B cell (primary cell): ENCODE measurements around the gene GRIN2D. TPM values are rescaled to one million over a fixed set of nuclear protein-coding genes. Genes with fewer than 3 reads are reported as not detected.
A peak's percentile ranks its signal among the peaks of the same experiment; 100 is the strongest.

ENCODE experiments used
- ATAC-seq: fragments of 200-7000 bp; cut with Tn5 transposase; one replicate; pipeline ENCODE4 v1.10.0; 2021; ENCODE audit warnings: low read depth, mild to moderate bottlenecking, moderate number of reproducible peaks, moderate library complexity
- CTCF ChIA-PET: fragments of 350-600 bp; sonication (Branson Sonifier 250); formaldehyde crosslinking; loops from one replicate; lab custom pipeline; 2021; ENCODE audit warnings: antibody characterized with exemption, inconsistent platforms; lab: Charles Lee
- POLR2A ChIA-PET: fragments of 350-600 bp; sonication (Branson Sonifier 250); formaldehyde crosslinking; loops from one replicate; lab custom pipeline; 2021; ENCODE audit warnings: antibody characterized with exemption; lab: Charles Lee
- DNase-seq: peaks from one replicate; pipeline ENCODE4 v3.0.0; 2013
- H2AFZ ChIP-seq: 2 replicates; pipeline ENCODE4 v1.6.1; 2012; ENCODE audit warnings: mild to moderate bottlenecking, low read depth, low read length; ENCODE audit not compliant: insufficient read depth, poor library complexity, severe bottlenecking
- H3K27ac ChIP-seq, 2 donors: 1 replicate in 1 of 2; 2 replicates in 1 of 2; pipeline ENCODE4 v1.5.1; 2012 to 2013; ENCODE audit warnings: low read length in 2 of 2, mild to moderate bottlenecking in 2 of 2, moderate library complexity in 1 of 2
- H3K27me3 ChIP-seq, 4 experiments: fragments of 200-600 bp in 1 of 4; sonication (generic) in 1 of 4; replicated peaks in 1 of 4; 1 replicate in 2 of 4; 2 replicates in 2 of 4; pipeline versions ENCODE4 v1.6.1 to v1.7.0; 2013 to 2016; ENCODE audit warnings: low read length in 3 of 4, mild to moderate bottlenecking in 2 of 4, mixed read lengths in 1 of 4, moderate library complexity in 1 of 4; ENCODE audit not compliant: insufficient read depth in 4 of 4, control insufficient read depth in 3 of 4; ENCODE audit errors: control extremely low read depth in 1 of 4
- H3K36me3 ChIP-seq, 2 experiments: replicated peaks in 1 of 2; 1 replicate in 1 of 2; 2 replicates in 1 of 2; pipeline versions ENCODE4 v1.6.1 to v1.7.1; 2013; ENCODE audit warnings: low read length in 1 of 2; ENCODE audit not compliant: insufficient read depth in 2 of 2, control insufficient read depth in 1 of 2; ENCODE audit errors: control extremely low read depth in 1 of 2, extremely low read depth in 1 of 2
- H3K4me1 ChIP-seq, 2 donors: fragments of 200-600 bp in 1 of 2; sonication (generic) in 1 of 2; 1 replicate in 1 of 2; 2 replicates in 1 of 2; pipeline versions ENCODE4 v1.5.1 to v1.6.1; 2013 to 2017; ENCODE audit warnings: low read length in 2 of 2; ENCODE audit not compliant: control insufficient read depth in 2 of 2, insufficient read depth in 2 of 2
- H3K4me2 ChIP-seq: replicated peaks from 2 replicates; pipeline ENCODE3; 2012; ENCODE audit warnings: mild to moderate bottlenecking, low read depth, low read length; ENCODE audit not compliant: poor library complexity, severe bottlenecking
- H3K4me3 ChIP-seq, 5 experiments: fragments of 200-600 bp in 1 of 5; sonication (generic) in 1 of 5; 1 replicate in 3 of 5; 2 replicates in 2 of 5; pipeline versions ENCODE4 v1.5.1 to v1.7.0; 2011 to 2016; ENCODE audit warnings: low read length in 4 of 5, mild to moderate bottlenecking in 4 of 5, low read depth in 2 of 5, control low read depth in 1 of 5, moderate library complexity in 1 of 5; ENCODE audit not compliant: insufficient read depth in 1 of 5; ENCODE audit errors: control extremely low read depth in 1 of 5, extremely low read depth in 1 of 5
- H3K79me2 ChIP-seq: fragments of 200-600 bp; sonication (generic); one replicate; pipeline ENCODE4 v1.6.0; 2016; ENCODE audit warnings: low read length; ENCODE audit not compliant: control insufficient read depth, insufficient read depth
- H3K9ac ChIP-seq: fragments of 200-600 bp; sonication (generic); 2 replicates; pipeline ENCODE4 v1.6.1; 2017; ENCODE audit warnings: mild to moderate bottlenecking, low read length, moderate library complexity
- H3K9me3 ChIP-seq, 3 donors: one replicate each; pipeline versions ENCODE4 v1.6.1 to v1.7.1; 2013; ENCODE audit warnings: low read length in 2 of 3; ENCODE audit not compliant: control insufficient read depth in 2 of 3, insufficient read depth in 1 of 3; ENCODE audit errors: control extremely low read depth in 1 of 3
- H4K20me1 ChIP-seq: 2 replicates; pipeline ENCODE4 v1.6.0; 2012; ENCODE audit warnings: mild to moderate bottlenecking, low read length; ENCODE audit not compliant: insufficient read depth, control insufficient read depth, poor library complexity, severe bottlenecking
- H3K27ac Mint-ChIP-seq: one replicate; pipeline ENCODE4 v1.8.0; 2021; ENCODE audit warnings: mixed read lengths
- H3K27me3 Mint-ChIP-seq: one replicate; pipeline ENCODE4 v1.8.0; 2021; ENCODE audit warnings: mixed read lengths
- H3K4me1 Mint-ChIP-seq: one replicate; pipeline ENCODE4 v1.8.0; 2021; ENCODE audit warnings: mixed read lengths
- H3K4me3 Mint-ChIP-seq: one replicate; pipeline ENCODE4 v1.8.0; 2021; ENCODE audit warnings: mixed read lengths
- H3K9me3 Mint-ChIP-seq: one replicate; pipeline ENCODE4 v1.8.0; 2022; ENCODE audit warnings: mixed read lengths; ENCODE audit not compliant: insufficient read depth
- CTCF ChIP-seq: fragments of 200-600 bp; IDR thresholded peaks from one replicate; pipeline ENCODE4 v1.8.0; 2022; ENCODE audit warnings: antibody characterized with exemption, mild to moderate bottlenecking
- EZH2 ChIP-seq: IDR thresholded peaks from 2 replicates; pipeline ENCODE4 v1.6.1; 2012; ENCODE audit warnings: borderline replicate concordance, low read depth, mild to moderate bottlenecking, moderate library complexity, low read length; ENCODE audit not compliant: insufficient read depth, poor library complexity, severe bottlenecking
- WGBS: methylation state at CpG from one replicate; pipeline ENCODE4 v1.1.5; 2013; ENCODE audit warnings: missing lambda C conversion rate; ENCODE audit not compliant: insufficient coverage; 5-methylcytosine and 5-hydroxymethylcytosine counted together
- intact Hi-C: fragments of 100-400 bp; cut with micrococcal nuclease; formaldehyde crosslinking; loops from one replicate; pipeline ENCODE4 v1.10.0; 2022
- polyA plus RNA-seq: library from polyadenylated mRNA; depleted of rRNA; stranded (reverse); fragments of >200 nt; gene quantifications from 2 replicates; pipeline ENCODE4 v1.2.3, GENCODE V29; 2012
- total RNA-seq, 2 donors: library from RNA; stranded (reverse); fragments of 120-200 nt in 1 of 2; gene quantifications; 1 replicate in 1 of 2; 2 replicates in 1 of 2; pipeline versions ENCODE4 v1.2.3 to v1.2.4, GENCODE V29; 2013 to 2022

GRIN2D gene
- total and polyA plus RNA-seq, 2 donors (not counting 1 experiment from before 2014, with no cell fraction given): not detected

GRCh38 chr19:48436586-48436985 lies 43.1 kb downstream of the GRIN2D start:
- Mint-ChIP-seq H3K27ac (no peak overlapping the region), H3K9me3 (no peaks in the 10 kb centered on the region), H3K4me3 (no peak overlapping the region), H3K4me1 (peaks cover 1% of the 10 kb centered on the region), H3K27me3 (peaks cover 28% of the 10 kb centered on the region)
- H3K9ac ChIP-seq: no peak overlapping the region
- ChIA-PET CTCF (interaction anchor here (0.6 kb wide), 2 partner anchors 9 to 209 kb away, joined by 3 read pairs; no protein-coding TSS in a partner anchor), POLR2A (no interaction called here)
- H3K27me3 ChIP-seq: peaks cover 0 to 26% (median 5%) of the 10 kb centered on the region in 4 experiments
- no peaks in the 10 kb centered on the region for H3K79me2 ChIP-seq
- H3K9me3 ChIP-seq: peaks cover 0 to 4% (median 0%) of the 10 kb centered on the region in 3 donors
- H3K27ac ChIP-seq: no peak overlapping the region
- WGBS: 66% methylated on average over 3 of the region's 5 CpGs
- H3K4me1 ChIP-seq: no peaks in the 10 kb centered on the region
- H3K36me3 ChIP-seq: no peaks in the 10 kb centered on the region
- DNase-seq (no peak), ATAC-seq (no peak)
- no peaks in the 10 kb centered on the region for H4K20me1 ChIP-seq
- no peak overlapping the region for H3K4me3 ChIP-seq
- intact Hi-C loops: no loop called here
- H3K4me2 ChIP-seq: no peak overlapping the region
- no peak overlapping the region for H2AFZ ChIP-seq
- TF ChIP-seq EZH2: no peak
- TF ChIP-seq CTCF: no peak

GRCh38 chr19:48441360-48442050 lies 48.0 kb downstream of the GRIN2D start:
- intact Hi-C loops: no loop called here
- peaks cover 20 to 23% of the 10 kb centered on the region in 2 donors for H3K4me1 ChIP-seq
- H3K9me3 ChIP-seq: peaks cover 0 to 21% (median 0%) of the 10 kb centered on the region in 3 donors
- ChIA-PET CTCF (interaction anchor here (0.8 kb wide), 1 partner anchor 401 kb away, joined by 3 read pairs; no protein-coding TSS in a partner anchor), POLR2A (interaction anchor here (0.6 kb wide), 1 partner anchor 46 kb away, joined by 3 read pairs; no protein-coding TSS in a partner anchor)
- no peak overlapping the region for H3K9ac ChIP-seq
- Mint-ChIP-seq H3K9me3 (no peaks in the 10 kb centered on the region), H3K4me3 (peak overlapping the region; percentile 73), H3K27me3 (peaks cover 36% of the 10 kb centered on the region), H3K4me1 (peaks cover 29% of the 10 kb centered on the region), H3K27ac (peak overlapping the region; percentile 34)
- H3K36me3 ChIP-seq: no peaks in the 10 kb centered on the region
- H3K27me3 ChIP-seq: peaks cover 0 to 37% (median 15%) of the 10 kb centered on the region in 4 experiments
- no peak overlapping the region for H2AFZ ChIP-seq
- no peak overlapping the region for H3K4me2 ChIP-seq
- no peaks in the 10 kb centered on the region for H4K20me1 ChIP-seq
- peak; percentile 24 for DNase-seq
- 98% methylated on average over 15 of the region's 20 CpGs for WGBS
- no peak overlapping the region for H3K27ac ChIP-seq
- ATAC-seq: no peak
- H3K4me3 ChIP-seq: no peak overlapping the region
- TF ChIP-seq EZH2 (no peak), CTCF (no peak)
- H3K79me2 ChIP-seq: peaks cover 16% of the 10 kb centered on the region
